Esophagus squamous epithelium (tissue), 5 donors: ENCODE measurements around the gene PPARA. TPM values are rescaled to one million over a fixed set of nuclear protein-coding genes. Genes with fewer than 3 reads are reported as not detected.

ENCODE experiments used
- DNase-seq: peaks from one replicate; lab custom pipeline; 2025; lab: John Stamatoyannopoulos, UW
- H3K27ac ChIP-seq, 4 donors: fragments of 200-600 bp; sonication (generic); one replicate each; pipeline ENCODE4 v1.5.1; 2016 to 2019; ENCODE audit warnings: mild to moderate bottlenecking in 1 of 4
- H3K27me3 ChIP-seq, 4 donors: fragments of 200-600 bp; sonication (generic); 1 replicate in 3 of 4; 2 replicates in 1 of 4; pipeline versions ENCODE4 v1.5.1 to v1.6.0; 2017 to 2021; ENCODE audit warnings: antibody characterized with exemption in 1 of 4
- H3K36me3 ChIP-seq, 3 donors: fragments of 200-600 bp; sonication (generic); one replicate each; pipeline ENCODE4 v1.5.1; 2016 to 2019
- H3K4me1 ChIP-seq, 3 donors: fragments of 200-600 bp; sonication (generic); one replicate each; pipeline ENCODE4 v1.5.1; 2017 to 2019
- H3K4me3 ChIP-seq, 4 donors: fragments of 200-600 bp; sonication (generic); 1 replicate in 3 of 4; 2 replicates in 1 of 4; pipeline ENCODE4 v1.5.1; 2016 to 2019; ENCODE audit warnings: mild to moderate bottlenecking in 2 of 4, moderate library complexity in 1 of 4
- H3K9me3 ChIP-seq, 3 donors: fragments of 200-600 bp; sonication (generic); one replicate each; pipeline ENCODE4 v1.5.1; 2016 to 2019
- POLR2A ChIP-seq, 4 donors: fragments of 450-650 bp; IDR thresholded peaks; one replicate each; pipeline ENCODE4 v1.6.1; 2017; ENCODE audit warnings: antibody characterized with exemption in 4 of 4, mild to moderate bottlenecking in 4 of 4, moderate library complexity in 3 of 4
- WGBS, 2 donors: methylation state at CpG; one replicate each; pipeline ENCODE4 v1.1.5; 2018; 5-methylcytosine and 5-hydroxymethylcytosine counted together
- intact Hi-C: fragments of 100-400 bp; cut with DNase I; formaldehyde crosslinking; loops from one replicate; pipeline ENCODE4 v1.15.0; 2022
- total RNA-seq, 4 donors: library from RNA; depleted of rRNA; stranded (reverse); fragments of >200 nt; gene quantifications; one replicate each; pipeline ENCODE4 v1.1.0, GENCODE V29; 2016
- TF ChIP-seq, protein P1 (sequence below), 6 experiments: fragments of 450-650 bp in 4 of 6; fragments of 200-600 bp in 2 of 6; sonication (generic) in 2 of 6; IDR thresholded peaks; one replicate each; pipeline ENCODE4 v1.5.1; 2016 to 2019; ENCODE audit warnings: antibody characterized with exemption in 6 of 6, mild to moderate bottlenecking in 4 of 6, moderate library complexity in 4 of 6
- donor health status: DM: yes; HTN: yes; CAD: no.

The PPARA gene
- total RNA-seq, 4 donors from 2014 or later = 7.7 to 18.5 (median 10.1) TPM

DNA sequence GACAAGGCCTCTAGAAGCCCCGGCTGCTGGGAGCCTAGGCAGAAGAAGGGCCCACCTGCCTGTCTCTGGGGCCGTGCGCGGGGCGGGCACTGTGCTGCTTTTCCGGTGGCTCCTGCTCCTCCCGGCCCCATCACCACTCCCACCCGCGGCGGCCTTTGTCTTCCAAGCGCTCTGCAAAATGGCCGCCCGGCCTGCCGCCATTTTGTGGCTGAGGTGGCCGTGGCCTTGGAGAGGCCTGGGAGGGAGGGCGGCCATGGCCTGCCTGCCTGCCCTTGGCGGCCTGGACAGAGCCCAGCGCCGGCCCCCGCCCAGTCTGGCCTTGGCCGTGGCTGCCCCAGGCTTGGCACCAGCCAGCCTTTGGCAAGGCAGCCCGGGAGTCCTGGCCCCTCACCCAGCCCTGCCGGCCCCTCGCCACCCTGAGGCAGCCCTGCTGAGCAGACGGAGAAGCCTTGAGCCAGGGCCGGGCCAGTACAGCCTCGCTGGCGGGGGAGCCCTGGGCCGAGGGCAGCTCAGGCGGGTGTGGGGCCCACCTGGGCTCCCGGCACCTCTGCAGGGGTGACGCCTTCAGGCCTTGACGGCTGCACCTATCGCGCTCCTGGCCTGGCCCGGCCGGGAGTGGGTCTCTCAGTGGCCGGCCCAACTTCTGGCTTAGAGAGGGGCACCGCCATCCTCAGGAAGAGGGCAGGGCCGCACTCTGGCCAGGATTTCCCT is 46.0 kb upstream of the PPARA start:
- intact Hi-C loops = no loop called here
- Histone ChIP-seq H3K4me1 (peaks cover 66 to 100% (median 79%) of the 10 kb centered on the region in 3 donors), H3K36me3 (peaks cover 7 to 82% (median 21%) of the 10 kb centered on the region in 3 donors), H3K27ac (peak overlapping the region; percentile 87 to 94 (median 92)), H3K9me3 (no peaks in the 10 kb centered on the region), H3K4me3 (no peak overlapping the region), H3K27me3 (no peaks in the 10 kb centered on the region)
- no peak for TF ChIP-seq POLR2A (IDR thresholded peaks at IDR 0.05)
- TF ChIP-seq, protein P1, sequence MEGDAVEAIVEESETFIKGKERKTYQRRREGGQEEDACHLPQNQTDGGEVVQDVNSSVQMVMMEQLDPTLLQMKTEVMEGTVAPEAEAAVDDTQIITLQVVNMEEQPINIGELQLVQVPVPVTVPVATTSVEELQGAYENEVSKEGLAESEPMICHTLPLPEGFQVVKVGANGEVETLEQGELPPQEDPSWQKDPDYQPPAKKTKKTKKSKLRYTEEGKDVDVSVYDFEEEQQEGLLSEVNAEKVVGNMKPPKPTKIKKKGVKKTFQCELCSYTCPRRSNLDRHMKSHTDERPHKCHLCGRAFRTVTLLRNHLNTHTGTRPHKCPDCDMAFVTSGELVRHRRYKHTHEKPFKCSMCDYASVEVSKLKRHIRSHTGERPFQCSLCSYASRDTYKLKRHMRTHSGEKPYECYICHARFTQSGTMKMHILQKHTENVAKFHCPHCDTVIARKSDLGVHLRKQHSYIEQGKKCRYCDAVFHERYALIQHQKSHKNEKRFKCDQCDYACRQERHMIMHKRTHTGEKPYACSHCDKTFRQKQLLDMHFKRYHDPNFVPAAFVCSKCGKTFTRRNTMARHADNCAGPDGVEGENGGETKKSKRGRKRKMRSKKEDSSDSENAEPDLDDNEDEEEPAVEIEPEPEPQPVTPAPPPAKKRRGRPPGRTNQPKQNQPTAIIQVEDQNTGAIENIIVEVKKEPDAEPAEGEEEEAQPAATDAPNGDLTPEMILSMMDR (IDR thresholded peaks at IDR 0.05) = no peak
- 40 to 60% methylated on average over 1 of the region's 40 CpGs for WGBS, 2 donors
- DNase-seq = no peak

DNA sequence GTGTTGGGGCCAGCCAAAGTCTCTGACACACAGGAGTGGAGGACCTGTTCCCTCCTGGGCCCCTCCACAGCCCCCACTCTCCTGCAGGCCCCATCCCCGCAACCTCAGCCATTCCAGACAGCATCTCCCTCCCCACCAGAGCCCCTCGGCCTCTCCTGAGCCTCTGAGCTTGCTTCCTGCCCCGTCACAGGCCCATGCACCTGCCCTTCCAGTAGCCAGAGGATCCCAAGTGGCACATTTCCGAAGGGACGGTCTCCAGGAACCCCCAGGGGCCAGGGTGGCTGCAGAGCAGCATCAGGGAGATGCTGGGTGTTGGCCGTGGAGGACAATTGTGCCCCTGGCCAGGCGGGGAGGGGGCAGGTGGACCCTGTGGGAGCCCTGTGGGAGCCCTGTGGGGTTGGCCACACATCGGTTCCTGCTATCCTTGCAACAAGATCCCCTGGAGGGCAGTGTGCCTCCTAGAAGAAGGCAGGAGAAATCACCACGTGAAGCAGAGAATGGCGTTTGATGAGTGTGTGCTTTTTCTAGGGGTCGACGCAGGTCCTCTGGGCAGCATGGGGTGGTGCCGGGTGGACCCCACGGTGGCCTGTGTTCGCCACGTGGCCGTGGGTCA is 45.3 kb upstream of the PPARA start:
- 32 to 43% methylated on average over 11 to 12 of the region's 17 CpGs for WGBS, 2 donors
- Histone ChIP-seq H3K27me3 (no peaks in the 10 kb centered on the region), H3K4me3 (no peak overlapping the region), H3K9me3 (no peaks in the 10 kb centered on the region), H3K4me1 (peaks cover 72 to 100% (median 86%) of the 10 kb centered on the region in 3 donors), H3K36me3 (peaks cover 7 to 82% (median 20%) of the 10 kb centered on the region in 3 donors), H3K27ac (peak overlapping the region; percentile 87 to 94 (median 92))
- TF ChIP-seq, protein P1 (IDR thresholded peaks at IDR 0.05) = no peak
- TF ChIP-seq POLR2A (IDR thresholded peaks at IDR 0.05) = no peak
- intact Hi-C loops = no loop called here
- no peak for DNase-seq

DNA sequence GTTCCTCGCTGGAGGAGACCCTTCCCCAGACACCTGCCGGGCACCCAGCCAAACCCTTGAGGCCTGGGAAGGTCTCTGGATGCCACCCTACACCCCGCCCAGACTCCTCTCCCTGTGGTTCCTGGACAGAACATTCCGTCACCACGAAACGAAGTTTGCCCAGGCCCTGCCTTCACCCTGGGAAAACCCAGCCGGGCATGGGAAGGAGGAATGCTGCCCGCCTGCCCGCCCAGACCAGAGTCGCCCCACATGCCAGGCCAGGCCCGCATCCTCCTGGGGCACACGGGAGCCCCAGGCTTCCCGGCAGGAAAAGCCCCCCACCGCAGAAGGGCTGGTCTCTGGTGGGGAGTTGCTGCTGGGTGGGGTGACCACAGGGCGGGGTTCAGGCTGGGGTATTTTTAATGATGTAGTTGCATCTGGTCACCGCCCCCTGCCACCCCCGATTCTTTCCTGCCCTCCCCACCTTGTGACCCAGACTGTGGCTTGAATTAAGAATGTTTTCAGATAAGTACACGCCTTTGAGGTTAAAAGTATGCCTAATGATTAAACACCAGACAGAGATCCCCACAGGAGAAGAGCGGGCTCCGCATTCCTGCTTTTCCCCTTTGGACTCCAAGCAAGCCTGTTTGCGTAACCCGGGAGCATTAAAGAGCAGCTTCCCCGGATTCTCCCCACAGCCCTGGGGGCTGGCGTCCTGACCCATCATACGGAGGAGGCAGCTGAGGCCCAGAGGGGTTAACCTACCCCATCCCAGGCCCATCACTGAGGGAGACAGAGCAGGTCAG is 44.6 kb upstream of the PPARA start:
- Histone ChIP-seq H3K4me3 (peak overlapping the region in 1 of 4 donors; percentile 20), H3K27ac (peak overlapping the region; percentile 87 to 94 (median 92)), H3K36me3 (peaks cover 12 to 82% (median 20%) of the 10 kb centered on the region in 3 donors), H3K27me3 (no peaks in the 10 kb centered on the region), H3K9me3 (no peaks in the 10 kb centered on the region), H3K4me1 (peaks cover 79 to 100% (median 92%) of the 10 kb centered on the region in 3 donors)
- 3 to 35% methylated on average over 7 to 11 of the region's 25 CpGs for WGBS, 2 donors
- TF ChIP-seq POLR2A (IDR thresholded peaks at IDR 0.05) = peak in 1 of 4 donors; percentile 14
- TF ChIP-seq, protein P1 (IDR thresholded peaks at IDR 0.05) = no peak
- intact Hi-C loops = no loop called here
- DNase-seq = no peak

DNA sequence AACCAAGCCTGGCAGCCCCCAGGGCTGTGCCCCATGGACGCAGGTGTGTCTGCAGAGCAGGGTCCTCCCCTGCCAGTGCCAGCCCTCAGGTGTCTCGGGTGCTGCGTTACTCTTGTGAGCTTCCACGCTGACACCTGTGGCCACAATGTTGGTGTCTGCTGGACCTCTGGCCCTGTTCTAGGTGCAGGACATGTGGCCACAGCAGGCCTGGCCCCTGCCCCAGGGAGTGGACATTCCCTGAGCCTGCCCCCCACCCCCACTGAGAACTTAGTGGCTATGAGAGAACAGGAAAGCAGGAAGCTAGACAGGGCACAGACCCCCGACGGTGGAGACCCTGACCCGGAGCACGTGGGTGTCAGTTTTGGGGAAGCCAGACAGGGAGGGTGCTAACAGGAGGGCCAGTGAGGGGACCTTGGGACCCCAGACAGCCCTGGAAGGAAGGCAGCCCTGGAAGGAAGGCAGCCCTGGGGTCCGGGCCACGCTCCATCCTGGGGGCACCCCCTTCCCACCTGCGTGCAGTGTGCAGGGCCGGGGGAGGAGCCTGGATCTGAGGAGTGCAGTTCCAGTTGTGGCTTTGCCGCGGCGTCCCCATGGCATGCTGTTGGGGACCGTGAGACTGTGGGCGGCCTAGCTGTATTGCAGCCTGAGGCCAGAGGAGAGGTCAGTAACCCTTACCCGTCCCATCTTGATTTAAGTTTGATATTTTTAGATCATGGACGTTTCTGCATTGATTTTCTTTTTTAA is 43.9 kb upstream of the PPARA start:
- intact Hi-C loops = no loop called here
- H3K36me3 ChIP-seq = peaks cover 13 to 82% (median 23%) of the 10 kb centered on the region in 3 donors
- no peaks in the 10 kb centered on the region for H3K27me3 ChIP-seq
- WGBS, 2 donors = 28 to 37% methylated on average over 11 to 15 of the region's 19 CpGs
- DNase-seq = no peak
- no peaks in the 10 kb centered on the region for H3K9me3 ChIP-seq
- no peak for TF ChIP-seq POLR2A (IDR thresholded peaks at IDR 0.05)
- TF ChIP-seq, protein P1 (IDR thresholded peaks at IDR 0.05) = no peak
- H3K4me1 ChIP-seq = peaks cover 79 to 100% (median 94%) of the 10 kb centered on the region in 3 donors
- peak overlapping the region in 1 of 4 donors; percentile 20 for H3K4me3 ChIP-seq
- peak overlapping the region; percentile 87 to 94 (median 92) for H3K27ac ChIP-seq
